Measurements from ENCODE around the gene BCO1. TPM values are rescaled to one million over a fixed set of nuclear protein-coding genes. Genes with fewer than 3 reads are reported as not detected.
"Not testable (repeated sequence)": the region's sequence is repeated elsewhere in the genome, so short reads cannot be mapped to it uniquely, and the experiment has no call there.

Gene BCO1
- polyA plus RNA-seq (2013, experiment 1 of 2; ENCODE audit: insufficient read length): not detected
- not detected for polyA plus RNA-seq (2013, experiment 2 of 2; ENCODE audit: insufficient read length)

- peak; percentile 56 for DNase-seq
Measured at GRCh38 chr16:81238296-81239011, at the start of gene BCO1. BCO1 (plus strand) TSS chr16:81238689; CDS start chr16:81238909, 220 bp downstream.

- DNase-seq: no peak
Measured at GRCh38 chr16:81189100-81189664, 49.3 kb upstream of the BCO1 start.

GRCh38 chr16:81190667-81191066 is 47.8 kb upstream of the BCO1 start:
- peak; percentile 61 for DNase-seq

- DNase-seq: no peak
Measured at GRCh38 chr16:81195885-81196534, 42.5 kb upstream of the BCO1 start.

- DNase-seq: no peak
Measured at GRCh38 chr16:81198635-81199034, 39.9 kb upstream of the BCO1 start.

- peak; percentile 13 for DNase-seq
Measured at GRCh38 chr16:81201267-81201666, 37.2 kb upstream of the BCO1 start.

- peak; percentile 42 for DNase-seq
Measured at GRCh38 chr16:81204798-81205680, 33.5 kb upstream of the BCO1 start.

- no peak for DNase-seq
Measured at GRCh38 chr16:81207076-81207475, 31.4 kb upstream of the BCO1 start.

GRCh38 chr16:81210807-81211206 is 27.7 kb upstream of the BCO1 start:
- DNase-seq: no peak

GRCh38 chr16:81212830-81213465 is 25.5 kb upstream of the BCO1 start:
- DNase-seq: no peak

GRCh38 chr16:81214745-81215166 is 23.7 kb upstream of the BCO1 start:
- DNase-seq: peak; percentile 13

GRCh38 chr16:81216114-81216513 is 22.4 kb upstream of the BCO1 start:
- no peak for DNase-seq

- no peak for DNase-seq
Measured at GRCh38 chr16:81216706-81217105, 21.8 kb upstream of the BCO1 start.

GRCh38 chr16:81219151-81219550 is 19.3 kb upstream of the BCO1 start:
- DNase-seq: no peak

- DNase-seq: no peak
Measured at GRCh38 chr16:81220349-81220748, 18.1 kb upstream of the BCO1 start.

GRCh38 chr16:81221731-81222130 is 16.8 kb upstream of the BCO1 start:
- DNase-seq: no peak

GRCh38 chr16:81224824-81225223 is 13.7 kb upstream of the BCO1 start:
- DNase-seq: no peak

GRCh38 chr16:81225697-81226096 is 12.8 kb upstream of the BCO1 start:
- not testable (repeated sequence) for DNase-seq

- no peak for DNase-seq
Measured at GRCh38 chr16:81227785-81228184, 10.7 kb upstream of the BCO1 start.

- DNase-seq: no peak
Measured at GRCh38 chr16:81229811-81230210, 8.7 kb upstream of the BCO1 start.

GRCh38 chr16:81231014-81231413 is 7.5 kb upstream of the BCO1 start:
- DNase-seq: no peak

- no peak for DNase-seq
Measured at GRCh38 chr16:81232740-81233367, 5.6 kb upstream of the BCO1 start.

All from fibroblast of skin of back (primary cell).